CD4-positive, alpha-beta memory T cell (primary cell): ENCODE results near the gene F13B. TPM values are rescaled to one million over a fixed set of nuclear protein-coding genes. Genes with fewer than 3 reads are reported as not detected.
"Not testable (repeated sequence)": the region's sequence is repeated elsewhere in the genome, so short reads cannot be mapped to it uniquely, and the experiment has no call there.

Experiments
- CTCF ChIA-PET: fragments of 350-600 bp; sonication (Branson Sonifier 250); formaldehyde crosslinking; loops from one replicate; lab custom pipeline; 2021; ENCODE audit warnings: inconsistent platforms; ENCODE audit not compliant: partially characterized antibody; lab: Charles Lee
- POLR2A ChIA-PET: fragments of 350-600 bp; sonication (Branson Sonifier 250); formaldehyde crosslinking; loops from one replicate; lab custom pipeline; 2021; ENCODE audit not compliant: partially characterized antibody; lab: Charles Lee
- DNase-seq, 5 donors: peaks; one replicate each; pipeline versions ENCODE4 v3.0.0 to v3.0.0-alpha.2; 2020 to 2022; ENCODE audit warnings: mixed read lengths in 1 of 5
- H3K27ac ChIP-seq: one replicate; pipeline ENCODE4 v1.7.0; 2013; ENCODE audit warnings: low read depth, low read length
- H3K27me3 ChIP-seq: 2 replicates; pipeline ENCODE4 v1.7.0; 2013; ENCODE audit warnings: mild to moderate bottlenecking, low read length, moderate library complexity; ENCODE audit not compliant: insufficient read depth
- H3K36me3 ChIP-seq: 2 replicates; pipeline ENCODE4 v1.7.0; 2013; ENCODE audit warnings: mild to moderate bottlenecking, low read length, moderate library complexity; ENCODE audit not compliant: insufficient read depth
- H3K4me1 ChIP-seq: 2 replicates; pipeline ENCODE4 v1.7.0; 2013; ENCODE audit warnings: mild to moderate bottlenecking, low read length, moderate library complexity; ENCODE audit not compliant: insufficient read depth
- H3K4me3 ChIP-seq, 2 donors: one replicate each; pipeline ENCODE4 v1.7.0; 2013; ENCODE audit warnings: low read length in 2 of 2, mild to moderate bottlenecking in 1 of 2
- H3K9me3 ChIP-seq, 2 donors: one replicate each; pipeline ENCODE4 v1.7.0; 2013; ENCODE audit warnings: low read length in 2 of 2, control low read depth in 1 of 2; ENCODE audit not compliant: control insufficient read depth in 1 of 2
- H3K27ac Mint-ChIP-seq, 7 donors: one replicate each; pipeline ENCODE4 v1.8.0; 2020 to 2021; ENCODE audit warnings: mixed read lengths in 7 of 7, mild to moderate bottlenecking in 6 of 7, inconsistent platforms in 3 of 7, moderate library complexity in 3 of 7
- H3K27me3 Mint-ChIP-seq, 2 donors: one replicate each; pipeline ENCODE4 v1.8.0; 2020 to 2021; ENCODE audit warnings: mixed read lengths in 2 of 2
- H3K36me3 Mint-ChIP-seq, 2 donors: one replicate each; pipeline ENCODE4 v1.8.0; 2020 to 2021; ENCODE audit warnings: mixed read lengths in 2 of 2, inconsistent platforms in 1 of 2, mild to moderate bottlenecking in 1 of 2
- H3K4me1 Mint-ChIP-seq, 4 donors: one replicate each; pipeline ENCODE4 v1.8.0; 2020 to 2021; ENCODE audit warnings: mixed read lengths in 4 of 4, mild to moderate bottlenecking in 1 of 4
- H3K4me3 Mint-ChIP-seq, 8 donors: one replicate each; pipeline ENCODE4 v1.8.0; 2020 to 2021; ENCODE audit warnings: mixed read lengths in 8 of 8, mild to moderate bottlenecking in 7 of 8, moderate library complexity in 6 of 8, inconsistent platforms in 3 of 8
- H3K9me3 Mint-ChIP-seq, 8 donors: one replicate each; pipeline ENCODE4 v1.8.0; 2020 to 2021; ENCODE audit warnings: mixed read lengths in 8 of 8, mild to moderate bottlenecking in 5 of 8, inconsistent platforms in 3 of 8, moderate library complexity in 1 of 8
- intact Hi-C: fragments of 100-400 bp; cut with micrococcal nuclease; formaldehyde crosslinking; loops from one replicate; pipeline ENCODE4 v1.15.1; 2023
- polyA plus RNA-seq, 2 donors: library from polyadenylated mRNA; unstranded; fragments of 300-500 nt; fragmentation: Illumina TruSeq; gene quantifications; one replicate each; pipeline ENCODE4 v1.2.3, GENCODE V29; 2021
- total RNA-seq, 2 experiments: library from RNA; stranded (reverse); gene quantifications; one replicate each; pipeline ENCODE4 v1.2.3, GENCODE V29; 2021

The F13B gene
- total and polyA plus RNA-seq, 4 experiments from 2014 or later, result not detected

GRCh38 chr1:197001828-197002227 is 65.2 kb downstream of the F13B start:
- no peak for DNase-seq
- ChIA-PET CTCF (no interaction called here), POLR2A (no interaction called here)
- H3K9me3 Mint-ChIP-seq, result no peaks in the 10 kb centered on the region
- no peaks in the 10 kb centered on the region for H3K36me3 Mint-ChIP-seq
- no peak overlapping the region for H3K4me3 Mint-ChIP-seq
- Histone ChIP-seq H3K4me1 (no peaks in the 10 kb centered on the region), H3K4me3 (no peak overlapping the region), H3K27ac (no peak overlapping the region), H3K27me3 (no peaks in the 10 kb centered on the region), H3K36me3 (no peaks in the 10 kb centered on the region), H3K9me3 (no peaks in the 10 kb centered on the region)
- no peak overlapping the region for H3K27ac Mint-ChIP-seq
- no peaks in the 10 kb centered on the region for H3K4me1 Mint-ChIP-seq
- H3K27me3 Mint-ChIP-seq, result no peaks in the 10 kb centered on the region
- intact Hi-C loops, result no loop called here

GRCh38 chr1:196997423-196997822 is 69.6 kb downstream of the F13B start:
- Mint-ChIP-seq H3K27ac (no peak overlapping the region), H3K4me3 (no peak overlapping the region), H3K27me3 (peaks cover 0 to 1% of the 10 kb centered on the region in 2 donors), H3K9me3 (no peaks in the 10 kb centered on the region), H3K4me1 (no peaks in the 10 kb centered on the region), H3K36me3 (no peaks in the 10 kb centered on the region)
- Histone ChIP-seq H3K36me3 (no peaks in the 10 kb centered on the region), H3K27me3 (no peaks in the 10 kb centered on the region), H3K4me1 (no peaks in the 10 kb centered on the region), H3K9me3 (no peaks in the 10 kb centered on the region), H3K27ac (no peak overlapping the region), H3K4me3 (no peak overlapping the region)
- DNase-seq, result no peak
- intact Hi-C loops, result no loop called here
- POLR2A ChIA-PET, result no interaction called here
- CTCF ChIA-PET, result no interaction called here

- Histone ChIP-seq H3K27me3 (no peaks in the 10 kb centered on the region), H3K36me3 (no peaks in the 10 kb centered on the region), H3K4me1 (no peaks in the 10 kb centered on the region), H3K9me3 (no peaks in the 10 kb centered on the region), H3K4me3 (no peak overlapping the region), H3K27ac (no peak overlapping the region)
- no peak for DNase-seq
- no peak overlapping the region for H3K27ac Mint-ChIP-seq
- H3K4me3 Mint-ChIP-seq, result no peak overlapping the region
- no peaks in the 10 kb centered on the region for H3K4me1 Mint-ChIP-seq
- CTCF ChIA-PET, result no interaction called here
- intact Hi-C loops, result no loop called here
- H3K9me3 Mint-ChIP-seq, result peaks cover 0 to 6% (median 0%) of the 10 kb centered on the region in 8 donors
- H3K27me3 Mint-ChIP-seq, result peaks cover 2 to 4% of the 10 kb centered on the region in 2 donors
- POLR2A ChIA-PET, result no interaction called here
- no peaks in the 10 kb centered on the region for H3K36me3 Mint-ChIP-seq
These were observed 73.1 kb downstream of the F13B start for GRCh38 chr1:196993916-196994315.

DNA sequence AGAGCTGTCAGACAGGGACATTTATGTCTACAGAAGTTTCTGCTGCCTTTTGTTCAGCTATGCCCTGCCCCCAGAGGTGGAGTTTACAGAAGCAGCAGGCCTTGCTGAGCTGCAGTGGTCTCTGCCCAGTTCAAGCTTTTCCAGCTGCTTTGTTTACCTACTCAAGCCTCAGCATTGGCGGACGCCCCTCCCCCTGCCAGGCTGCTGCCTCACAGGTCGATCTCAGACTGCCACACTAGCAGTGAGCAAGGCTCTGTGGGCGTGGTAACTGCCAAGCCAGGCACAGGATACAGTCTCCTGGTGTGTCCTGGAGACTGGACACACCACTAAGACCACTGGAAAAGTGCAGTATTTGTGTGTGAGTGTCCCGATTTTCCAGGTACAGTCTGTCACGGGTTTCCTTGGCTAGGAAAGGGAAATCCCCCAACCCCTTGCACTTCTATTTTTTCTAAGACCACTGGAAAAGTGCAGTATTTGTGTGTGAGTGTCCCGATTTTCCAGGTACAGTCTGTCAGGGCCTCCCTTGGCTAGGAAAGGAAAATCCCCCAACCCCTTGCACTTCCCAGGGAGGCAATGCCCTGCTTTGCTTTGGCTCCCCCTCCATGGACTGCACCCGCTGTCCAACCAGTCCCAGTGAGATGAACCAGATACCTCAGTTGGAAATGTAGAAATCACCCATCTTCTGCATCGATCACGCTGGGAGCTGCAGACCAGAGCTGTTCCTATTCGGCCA is 75.0 kb downstream of the F13B start:
- CTCF ChIA-PET, intact Hi-C loops, POLR2A ChIA-PET, H3K27me3 Mint-ChIP-seq, H3K36me3 ChIP-seq, H3K36me3 Mint-ChIP-seq, H3K27ac ChIP-seq, H3K9me3 Mint-ChIP-seq, DNase-seq, H3K27ac Mint-ChIP-seq, H3K4me1 Mint-ChIP-seq, H3K4me1 ChIP-seq, H3K4me3 Mint-ChIP-seq, H3K9me3 ChIP-seq, H3K27me3 ChIP-seq, H3K4me3 ChIP-seq: not testable (repeated sequence)

Other genes with a start within 250 kb of the F13B start
- gene CFHR1, start 247.5 kb downstream of the F13B start, total RNA-seq, result not detected
- not detected for gene CFHR1, start 247.5 kb downstream of the F13B start, polyA plus RNA-seq
- gene CFHR4, start 179.2 kb downstream of the F13B start, total RNA-seq, result not detected
- gene CFHR4, start 179.2 kb downstream of the F13B start, polyA plus RNA-seq, result not detected
- gene CFHR2, start 123.5 kb downstream of the F13B start, total RNA-seq, result not detected
- gene CFHR2, start 123.5 kb downstream of the F13B start, polyA plus RNA-seq, result not detected
- gene CFHR5, start 89.7 kb downstream of the F13B start, total RNA-seq, result not detected
- gene CFHR5, start 89.7 kb downstream of the F13B start, polyA plus RNA-seq, result not detected
- gene ASPM, start 79.4 kb upstream of the F13B start, total RNA-seq, result under 1 TPM; 0.30 to 0.38 TPM
- gene ASPM, start 79.4 kb upstream of the F13B start, polyA plus RNA-seq, result under 1 TPM in 1 of 2 donors, not detected in 1; 0.01 TPM
- gene ZBTB41, start 134.0 kb upstream of the F13B start, total RNA-seq, result 10 to 100 TPM; 12.8 to 13.9 TPM
- 1 to 10 TPM; 1.2 to 2.9 TPM for gene ZBTB41, start 134.0 kb upstream of the F13B start, polyA plus RNA-seq
- under 1 TPM; 0.38 to 0.55 TPM for gene CRB1, start 201.0 kb upstream of the F13B start, total RNA-seq
- gene CRB1, start 201.0 kb upstream of the F13B start, polyA plus RNA-seq, result under 1 TPM; 0.10 to 0.38 TPM